Measurements from ENCODE around the gene TBC1D5.

Gene TBC1D5

GRCh38 chr3:17686613-17687012, 55.8 kb downstream of the TBC1D5 start:
- no peak overlapping the region for H3K4me3 ChIP-seq (replicated peaks; ENCODE audit: low read depth, low read length)
- TF ChIP-seq CTCF (IDR thresholded peaks at IDR 0.05; ENCODE audit: low read length, missing control alignments) = peak; percentile 34
- DNase-seq (ENCODE audit: low read depth) = peak; percentile 46

GRCh38 chr3:17683542-17684207, 58.8 kb downstream of the TBC1D5 start:
- no peak for DNase-seq (ENCODE audit: low read depth)
- H3K4me3 ChIP-seq (replicated peaks; ENCODE audit: low read depth, low read length) = no peak overlapping the region
- TF ChIP-seq CTCF (IDR thresholded peaks at IDR 0.05; ENCODE audit: low read length, missing control alignments) = no peak

- H3K4me3 ChIP-seq (replicated peaks; ENCODE audit: low read depth, low read length) = no peak overlapping the region
- no peak for TF ChIP-seq CTCF (IDR thresholded peaks at IDR 0.05; ENCODE audit: low read length, missing control alignments)
- no peak for DNase-seq (ENCODE audit: low read depth)
These were observed 61.9 kb downstream of the TBC1D5 start for GRCh38 chr3:17680530-17680929.

GRCh38 chr3:17678116-17678741, 64.2 kb downstream of the TBC1D5 start:
- TF ChIP-seq CTCF (IDR thresholded peaks at IDR 0.05; ENCODE audit: low read length, missing control alignments) = no peak
- H3K4me3 ChIP-seq (replicated peaks; ENCODE audit: low read depth, low read length) = no peak overlapping the region
- peak; percentile 48 for DNase-seq (ENCODE audit: low read depth)

- no peak for DNase-seq (ENCODE audit: low read depth)
- no peak overlapping the region for H3K4me3 ChIP-seq (replicated peaks; ENCODE audit: low read depth, low read length)
- no peak for TF ChIP-seq CTCF (IDR thresholded peaks at IDR 0.05; ENCODE audit: low read length, missing control alignments)
These were observed 68.2 kb downstream of the TBC1D5 start for GRCh38 chr3:17674082-17674686.

GRCh38 chr3:17672506-17672905, 69.9 kb downstream of the TBC1D5 start:
- no peak overlapping the region for H3K4me3 ChIP-seq (replicated peaks; ENCODE audit: low read depth, low read length)
- DNase-seq (ENCODE audit: low read depth) = peak; percentile 15

More at GRCh38 chr3:17672506-17672905, 69.9 kb downstream of the TBC1D5 start:
- TF ChIP-seq CTCF (IDR thresholded peaks at IDR 0.05; ENCODE audit: low read length, missing control alignments) = no peak

Measured in fibroblast of pulmonary artery (primary cell).